GM19239 (cell line): ENCODE data around the gene SDHA.
"Not testable (repeated sequence)": the region's sequence is repeated elsewhere in the genome, so short reads cannot be mapped to it uniquely, and the experiment has no call there.

Experiments
- DNase-seq: peaks from one replicate; pipeline ENCODE4 v3.0.0; 2011; ENCODE audit warnings: low spot score; ENCODE audit not compliant: insufficient read length
- FAIRE-seq: peaks from 2 replicates; lab custom pipeline; 2011; peaks lifted over from hg19 to GRCh38; lab: Jason Lieb, UNC

SDHA gene

DNA sequence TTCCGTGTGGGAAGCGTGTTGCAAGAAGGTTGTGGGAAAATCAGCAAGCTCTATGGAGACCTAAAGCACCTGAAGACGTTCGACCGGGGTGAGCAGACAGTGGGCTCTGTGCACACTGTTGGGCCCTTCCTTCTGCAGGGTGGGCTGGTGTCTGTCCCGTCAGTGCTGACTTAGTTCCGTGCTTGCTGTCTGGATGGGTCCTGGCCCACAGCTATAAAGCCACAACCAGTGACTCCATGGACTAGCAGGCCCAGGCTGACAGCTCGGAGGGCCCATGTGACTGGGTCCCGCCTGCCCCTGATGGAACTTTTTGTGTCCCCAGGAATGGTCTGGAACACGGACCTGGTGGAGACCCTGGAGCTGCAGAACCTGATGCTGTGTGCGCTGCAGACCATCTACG, 32.9 kb downstream of the SDHA start:
- DNase-seq, FAIRE-seq: not testable (repeated sequence)

DNA sequence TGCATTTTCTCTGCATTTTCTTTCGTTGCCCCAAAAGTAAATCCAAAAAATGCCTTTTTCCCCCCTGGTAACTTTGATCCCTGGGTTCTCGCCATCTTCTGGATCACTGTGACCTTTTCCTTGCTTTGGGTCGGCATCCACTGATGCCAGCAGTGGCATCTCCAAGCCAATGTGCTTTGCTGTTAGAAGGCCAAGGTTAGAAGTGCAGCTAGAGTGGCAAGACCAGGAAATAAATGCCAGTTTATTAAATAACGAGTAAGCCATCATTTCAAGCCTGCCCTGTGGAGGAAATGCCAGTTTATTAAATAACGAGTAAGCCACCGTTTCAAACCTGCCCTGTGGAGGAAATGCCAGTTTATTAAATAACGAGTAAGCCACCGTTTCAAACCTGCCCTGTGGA, 33.4 kb downstream of the SDHA start:
- not testable (repeated sequence) for DNase-seq, FAIRE-seq

DNA sequence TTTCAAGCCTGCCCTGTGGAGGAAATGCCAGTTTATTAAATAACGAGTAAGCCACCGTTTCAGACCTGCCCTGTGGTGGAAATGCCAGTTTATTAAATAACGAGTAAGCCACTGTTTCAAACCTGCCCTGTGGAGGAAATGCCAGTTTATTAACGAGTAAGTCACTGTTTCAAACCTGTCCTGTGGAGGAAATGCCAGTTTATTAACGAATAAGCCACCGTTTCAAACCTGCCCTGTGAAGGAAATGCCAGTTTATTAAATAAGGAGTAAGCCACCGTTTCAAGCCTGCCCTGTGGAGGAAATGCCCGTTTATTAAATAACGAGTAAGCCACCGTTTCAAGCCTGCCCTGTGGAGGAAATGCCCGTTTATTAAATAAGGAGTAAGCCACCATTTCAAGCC, 33.9 kb downstream of the SDHA start:
- DNase-seq, FAIRE-seq: not testable (repeated sequence)

DNA sequence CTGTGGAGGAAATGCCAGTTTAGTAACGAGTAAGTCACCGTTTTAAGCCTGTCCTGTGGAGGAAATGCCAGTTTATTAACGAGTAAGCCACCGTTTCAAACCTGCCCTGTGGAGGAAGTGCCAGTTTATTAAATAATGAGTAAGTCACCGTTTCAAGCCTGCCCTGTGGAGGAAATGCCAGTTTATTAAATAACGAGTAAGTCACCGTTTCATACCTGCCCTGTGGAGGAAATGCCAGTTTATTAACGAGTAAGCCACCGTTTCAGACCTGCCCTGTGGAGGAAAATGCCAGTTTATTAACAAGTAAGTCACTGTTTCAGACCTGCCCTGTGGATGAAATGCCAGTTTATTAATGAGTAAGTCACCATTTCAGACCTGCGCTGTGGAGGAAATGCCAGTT, 34.4 kb downstream of the SDHA start:
- no peak for DNase-seq
- FAIRE-seq, result no peak

DNA sequence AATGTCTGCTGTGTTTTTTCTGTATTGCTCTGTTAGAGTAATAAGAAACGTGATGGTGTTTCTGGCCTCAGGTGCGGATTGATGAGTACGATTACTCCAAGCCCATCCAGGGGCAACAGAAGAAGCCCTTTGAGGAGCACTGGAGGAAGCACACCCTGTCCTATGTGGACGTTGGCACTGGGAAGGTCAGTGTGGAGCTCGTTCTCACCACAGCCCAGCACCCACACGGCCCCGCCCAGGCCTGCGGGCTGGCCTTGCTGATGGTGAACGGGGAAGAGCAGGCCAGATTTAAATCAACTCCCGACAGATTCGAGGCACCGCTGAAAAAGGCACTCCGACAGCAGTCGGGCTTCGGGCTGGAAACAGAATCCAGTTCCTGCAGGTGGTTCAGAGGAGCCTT, 36.2 kb downstream of the SDHA start:
- FAIRE-seq, DNase-seq: not testable (repeated sequence)

DNA sequence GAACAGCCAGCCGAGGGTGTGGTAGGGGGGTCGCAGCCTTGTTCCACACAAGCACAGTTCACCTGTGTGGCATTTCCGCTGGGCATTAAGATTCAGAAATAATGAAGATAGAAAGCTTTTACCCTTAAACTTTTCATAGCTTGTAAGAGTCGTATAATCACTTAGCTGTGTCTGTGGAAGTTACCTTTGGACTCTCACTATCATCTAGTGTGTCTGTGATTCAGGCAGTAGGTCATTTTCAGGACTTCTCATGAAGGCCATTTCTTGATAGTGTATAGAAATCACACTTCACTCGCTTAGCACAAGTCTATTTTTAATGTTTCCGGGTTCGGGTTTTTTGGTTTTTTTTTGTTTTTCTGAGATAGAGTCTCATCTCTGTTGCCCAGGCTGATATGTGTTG, 37.0 kb downstream of the SDHA start:
- DNase-seq, result not testable (repeated sequence)

DNA sequence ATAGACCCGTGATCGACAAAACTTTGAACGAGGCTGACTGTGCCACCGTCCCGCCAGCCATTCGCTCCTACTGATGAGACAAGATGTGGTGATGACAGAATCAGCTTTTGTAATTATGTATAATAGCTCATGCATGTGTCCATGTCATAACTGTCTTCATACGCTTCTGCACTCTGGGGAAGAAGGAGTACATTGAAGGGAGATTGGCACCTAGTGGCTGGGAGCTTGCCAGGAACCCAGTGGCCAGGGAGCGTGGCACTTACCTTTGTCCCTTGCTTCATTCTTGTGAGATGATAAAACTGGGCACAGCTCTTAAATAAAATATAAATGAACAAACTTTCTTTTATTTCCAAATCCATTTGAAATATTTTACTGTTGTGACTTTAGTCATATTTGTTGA, 38.2 kb downstream of the SDHA start:
- not testable (repeated sequence) for DNase-seq, FAIRE-seq

More for the DNA sequence above, 37.0 kb downstream of the SDHA start:
- not testable (repeated sequence) for FAIRE-seq

DNA sequence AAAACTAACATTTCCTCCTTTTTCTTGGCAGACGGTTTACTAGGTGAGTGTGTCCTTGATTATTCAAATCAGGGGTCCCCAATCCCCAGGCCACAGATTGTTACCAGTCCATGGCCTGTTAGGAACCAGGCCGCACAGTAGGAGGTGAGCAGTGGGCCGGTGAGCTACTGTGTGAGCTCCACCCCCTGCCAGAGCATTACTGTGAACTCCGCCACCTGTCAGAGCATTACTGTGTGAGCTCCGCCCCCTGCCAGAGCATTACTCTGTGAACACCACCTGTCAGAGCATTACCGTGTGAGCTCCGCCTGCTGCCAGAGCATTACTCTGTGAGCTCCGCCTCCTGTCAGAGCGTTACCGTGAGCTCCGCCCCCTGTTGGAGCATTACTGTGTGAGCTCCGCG, 39.0 kb downstream of the SDHA start:
- DNase-seq (no peak), FAIRE-seq (no peak)

DNA sequence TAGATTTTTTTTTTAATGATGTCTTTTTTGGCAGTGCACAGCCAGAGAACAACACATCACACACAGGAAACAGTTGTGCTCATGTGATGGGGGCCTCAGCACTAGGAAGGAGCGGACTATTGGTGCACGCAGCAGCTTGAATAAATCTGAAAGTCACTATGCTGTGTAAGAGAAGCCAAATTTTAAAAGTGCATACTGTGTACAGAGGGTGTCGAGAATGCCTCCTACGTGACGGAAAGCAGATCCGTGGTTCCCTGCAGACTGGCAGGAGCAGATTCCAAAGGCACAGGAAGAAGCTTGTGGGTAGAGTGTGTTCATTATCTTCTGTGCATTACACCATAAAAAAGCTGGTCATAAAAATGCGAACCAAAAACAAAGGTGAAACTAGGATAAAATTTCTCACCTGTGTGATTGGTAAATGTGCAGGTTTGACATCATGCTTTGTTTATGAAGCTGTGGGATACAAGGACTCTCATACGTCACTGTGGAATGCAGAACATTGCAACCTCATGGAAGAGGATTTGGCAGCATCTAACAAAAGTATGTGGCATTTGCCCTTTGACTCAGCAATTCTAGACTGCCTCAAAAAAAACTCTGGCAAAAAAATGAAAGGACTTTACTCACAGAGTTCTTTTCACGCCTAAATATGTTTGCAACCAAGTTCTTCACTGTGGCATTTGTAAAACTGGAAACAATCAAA, 45.3 kb downstream of the SDHA start:
- not testable (repeated sequence) for FAIRE-seq

DNA sequence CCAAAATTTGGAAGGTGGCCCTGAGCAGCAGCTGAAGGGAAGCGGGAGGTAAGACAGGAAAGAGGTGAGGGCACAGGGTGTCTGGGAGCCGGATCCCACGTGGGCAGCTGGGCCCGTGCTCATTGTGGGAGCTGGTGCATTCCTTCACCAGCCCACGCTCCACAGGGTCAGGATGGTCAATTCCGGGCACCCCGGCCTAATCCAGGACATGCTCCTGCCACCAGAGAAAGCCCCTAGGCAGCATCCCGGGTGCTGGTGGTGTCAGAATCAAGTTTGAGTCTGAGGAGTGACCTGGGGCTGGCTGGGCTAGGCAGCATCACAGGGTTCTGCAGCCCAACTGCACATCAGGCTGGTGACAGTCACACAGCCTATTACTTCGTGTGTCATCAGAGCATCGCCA, 46.2 kb downstream of the SDHA start:
- no peak for FAIRE-seq
- no peak for DNase-seq

More for the DNA sequence above, 45.3 kb downstream of the SDHA start:
- DNase-seq, result not testable (repeated sequence)

DNA sequence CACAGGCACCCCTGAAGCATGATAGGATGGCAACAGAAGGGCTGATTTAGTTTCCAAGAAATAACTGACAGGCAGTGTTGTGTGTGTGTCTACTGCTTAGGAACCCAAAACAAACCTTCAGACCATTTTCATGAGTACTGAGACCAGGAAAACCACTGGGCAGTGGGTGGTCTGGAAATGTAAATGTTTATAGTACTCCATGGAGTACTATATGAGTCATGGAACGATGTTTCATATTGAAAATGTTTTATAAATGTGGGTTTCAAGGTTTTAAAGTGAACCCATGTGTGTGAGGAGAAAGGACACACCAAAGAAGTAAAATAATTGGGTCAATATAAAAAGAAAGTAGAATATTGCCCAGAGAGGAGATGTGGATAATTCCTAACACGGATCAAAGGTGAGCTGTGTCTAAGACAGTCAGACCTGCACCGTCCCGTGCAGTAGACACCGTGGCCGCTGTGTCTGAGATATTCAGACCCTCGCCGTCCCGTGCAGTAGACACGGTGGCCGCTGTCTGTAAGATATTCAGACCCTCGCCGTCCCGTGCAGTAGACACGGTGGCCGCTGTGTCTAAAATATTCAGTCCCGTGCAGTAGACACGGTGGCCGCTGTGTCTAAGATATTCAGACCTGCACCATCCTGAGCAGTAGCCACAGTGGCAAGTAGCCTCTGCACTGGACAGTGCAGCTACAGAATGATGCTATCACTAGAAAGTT, 48.3 kb downstream of the SDHA start:
- not testable (repeated sequence) for DNase-seq, FAIRE-seq

DNA sequence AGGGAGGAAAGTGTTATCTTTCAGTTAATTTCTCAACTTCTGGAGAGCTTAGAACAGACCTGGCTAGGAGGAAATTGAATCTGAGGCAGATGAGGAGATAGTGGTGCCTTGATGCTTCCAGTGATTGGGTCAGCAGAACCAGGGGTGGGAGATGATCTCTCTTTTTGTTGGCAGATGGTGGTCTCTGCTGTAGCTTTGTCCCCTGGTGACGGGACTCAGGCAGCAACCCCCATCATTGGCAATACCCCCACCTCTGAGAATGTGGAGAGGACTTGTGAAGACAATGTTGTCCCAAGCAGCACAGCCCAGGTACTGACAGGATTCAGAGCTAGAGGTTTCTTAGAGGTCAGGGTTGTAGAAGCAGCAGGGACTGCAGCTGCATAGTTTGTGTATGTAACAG, 49.6 kb downstream of the SDHA start:
- DNase-seq (no peak), FAIRE-seq (no peak)

DNA sequence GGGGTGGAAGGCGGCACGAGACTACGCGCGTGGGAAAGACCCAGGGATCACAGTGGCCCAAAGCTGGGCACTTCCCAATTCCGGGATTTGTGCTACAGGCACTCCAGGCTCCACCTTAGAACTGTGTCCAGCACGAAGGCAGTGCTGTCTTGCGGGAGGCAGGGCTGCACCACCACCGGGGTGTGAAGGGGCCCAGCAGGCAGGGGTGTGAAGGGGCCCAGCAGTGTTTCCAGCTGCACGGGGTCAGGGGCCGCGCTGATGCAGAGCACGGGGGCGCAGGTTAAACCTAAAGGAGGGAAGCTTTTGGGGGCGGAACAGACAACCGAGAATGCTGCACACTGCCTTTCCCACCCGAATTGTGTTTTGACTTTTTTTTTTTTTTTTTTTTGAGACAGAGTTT, 52.2 kb downstream of the SDHA start:
- FAIRE-seq, result no peak

DNA sequence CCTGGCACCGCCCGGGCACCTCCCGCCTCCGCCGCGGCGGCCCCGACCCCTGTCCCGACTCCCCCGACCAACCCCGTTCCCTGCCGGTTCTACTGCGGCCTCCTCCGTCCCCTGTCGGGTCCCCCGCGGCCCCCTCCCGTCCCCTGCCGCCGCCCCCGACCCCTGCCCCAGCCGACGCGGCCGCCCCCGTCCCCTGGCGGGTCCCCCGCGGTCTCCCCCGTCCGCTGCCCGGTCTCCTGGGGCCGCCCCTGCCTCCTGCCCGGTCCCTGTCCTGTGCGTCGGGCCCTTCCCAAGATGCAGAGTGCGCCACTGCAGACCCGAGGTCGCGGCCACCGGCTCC, 53.7 kb downstream of the SDHA start:
- FAIRE-seq, DNase-seq: not testable (repeated sequence)

More for the DNA sequence above, 52.2 kb downstream of the SDHA start:
- DNase-seq, result no peak

DNA sequence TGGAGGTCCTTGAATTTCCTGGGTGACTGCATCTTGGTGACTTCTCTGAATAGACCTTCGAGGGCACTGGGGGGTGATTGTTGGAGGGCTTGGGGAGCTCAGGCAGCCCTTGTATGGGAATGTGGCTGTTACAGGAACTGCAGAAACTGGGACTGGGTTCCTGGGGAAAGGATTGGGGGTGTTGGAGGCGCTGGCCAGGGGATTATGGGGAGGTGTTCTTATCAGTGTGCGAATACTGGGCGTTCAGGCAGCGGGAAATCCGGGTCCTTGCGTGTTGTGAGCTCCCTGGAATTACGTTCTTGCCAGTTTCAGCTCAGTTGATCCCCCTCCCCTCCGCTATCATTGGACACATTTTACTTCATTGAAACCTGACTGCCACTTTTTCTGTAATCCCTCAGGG, 55.0 kb downstream of the SDHA start:
- not testable (repeated sequence) for DNase-seq, FAIRE-seq

DNA sequence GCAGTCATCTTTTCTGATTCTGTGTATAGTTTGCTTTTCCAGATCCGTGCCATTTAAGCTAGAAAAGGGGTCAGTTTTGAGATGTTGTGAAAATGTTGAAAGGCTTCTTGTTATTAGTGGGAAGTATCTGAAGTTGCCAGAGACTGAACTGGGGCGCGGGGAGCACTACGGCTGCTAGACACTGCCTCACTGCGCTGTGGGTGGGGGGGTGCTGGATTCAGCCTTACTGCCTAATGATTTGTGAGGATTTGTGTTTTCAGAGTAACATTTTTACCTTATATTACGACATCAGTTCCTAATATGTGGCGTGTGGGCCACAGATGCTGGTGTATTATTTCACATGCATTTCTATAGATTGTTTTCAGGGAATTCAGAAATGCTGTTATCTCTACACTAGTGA, 55.4 kb downstream of the SDHA start:
- DNase-seq, FAIRE-seq: not testable (repeated sequence)

DNA sequence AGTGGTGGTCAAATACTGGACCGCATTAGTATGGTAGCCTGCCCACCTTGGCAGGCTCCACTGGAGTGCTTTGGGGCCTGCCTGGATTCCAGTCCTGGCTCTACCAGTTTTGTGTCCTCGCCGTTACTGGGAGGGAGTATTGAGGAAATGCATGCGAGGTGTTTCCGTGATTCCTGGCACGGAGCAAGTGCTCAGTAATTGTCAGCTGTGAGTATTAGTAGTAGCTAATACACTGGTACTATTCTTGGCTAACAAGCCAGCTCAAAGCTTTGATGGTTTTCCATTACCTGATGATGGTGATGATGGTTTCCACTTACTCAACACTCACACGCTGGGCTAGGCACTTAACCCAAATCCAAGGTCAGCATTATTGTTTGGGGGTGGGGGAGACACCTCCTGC, 56.2 kb downstream of the SDHA start:
- FAIRE-seq, DNase-seq: not testable (repeated sequence)

DNA sequence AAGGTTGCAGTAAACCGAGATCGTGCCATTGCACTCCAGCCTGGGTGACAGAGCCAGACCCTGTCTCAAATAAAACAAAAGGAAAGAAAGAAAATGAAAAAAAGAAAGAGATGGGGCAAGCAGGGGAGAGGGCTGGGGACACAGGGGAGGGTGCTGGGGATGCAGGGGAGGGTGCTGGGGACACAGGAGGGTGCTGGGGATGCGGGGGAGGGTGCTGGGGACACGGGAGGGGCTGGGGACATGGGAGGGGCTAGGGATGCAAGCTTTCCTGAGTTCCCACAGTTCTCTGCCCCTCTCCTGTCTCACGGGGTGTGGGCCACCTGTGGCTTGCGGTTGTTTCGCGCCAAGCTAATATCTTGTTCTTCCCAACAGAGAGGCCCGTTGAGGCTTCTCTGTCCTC, 60.5 kb downstream of the SDHA start:
- DNase-seq (no peak), FAIRE-seq (no peak)

DNA sequence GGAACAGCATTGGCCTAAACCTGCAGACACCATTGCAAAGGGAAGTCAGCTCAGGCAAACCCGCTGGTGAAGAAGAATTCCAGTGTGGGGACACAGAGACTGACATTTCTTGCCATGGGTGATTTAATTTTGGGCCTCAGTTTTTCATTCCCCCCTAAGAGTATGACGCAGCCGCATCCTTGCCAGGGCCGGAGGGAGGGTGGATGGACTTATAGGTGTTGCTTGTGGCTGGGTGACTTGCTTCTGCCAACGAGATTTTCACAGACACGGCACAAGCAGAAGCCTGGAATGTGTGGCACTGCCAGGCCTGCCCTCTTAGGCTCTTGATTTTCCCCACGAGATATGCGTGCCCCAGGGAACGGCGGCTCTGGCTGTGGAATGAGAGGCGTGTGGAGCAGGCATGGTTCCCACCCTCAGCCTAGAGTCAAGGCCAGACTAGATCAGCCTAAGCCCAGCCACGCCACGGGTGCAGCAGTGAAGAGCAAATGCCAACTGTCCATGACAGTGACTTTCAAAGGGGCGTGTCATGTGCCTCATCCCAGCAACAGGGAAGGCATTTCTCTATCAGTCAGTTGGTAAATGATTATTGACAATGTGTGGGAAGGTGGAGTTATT, 61.0 kb downstream of the SDHA start:
- not testable (repeated sequence) for FAIRE-seq, DNase-seq

DNA sequence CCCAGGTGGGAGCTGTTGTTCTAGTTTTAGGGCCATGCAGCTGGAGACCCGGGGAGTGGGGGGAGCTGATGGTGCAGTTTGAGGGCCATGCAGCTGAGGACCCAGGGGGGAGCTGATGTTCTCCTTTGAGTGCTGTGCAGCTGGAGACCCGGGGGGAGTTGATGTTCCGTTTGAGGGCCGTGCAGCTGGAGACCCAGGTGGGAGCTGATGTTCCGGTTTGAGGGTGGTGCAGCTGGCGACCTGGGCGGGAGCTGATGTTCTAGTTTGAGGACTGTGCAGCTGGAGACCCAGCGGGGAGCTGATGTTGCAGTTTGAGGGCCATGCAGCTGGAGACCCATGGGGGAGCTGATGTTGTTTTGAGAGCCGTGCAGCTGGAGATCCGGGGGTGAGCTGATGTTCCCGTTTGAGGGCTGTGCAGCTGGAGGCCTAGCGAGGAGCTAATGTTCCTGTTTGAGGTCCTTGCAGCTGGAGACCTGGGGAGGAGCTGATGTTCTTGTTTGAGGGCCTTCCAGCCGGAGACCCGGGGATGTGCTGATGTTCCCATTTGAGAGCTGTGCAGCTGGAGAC, 68.0 kb downstream of the SDHA start:
- FAIRE-seq (no peak), DNase-seq (no peak)

DNA sequence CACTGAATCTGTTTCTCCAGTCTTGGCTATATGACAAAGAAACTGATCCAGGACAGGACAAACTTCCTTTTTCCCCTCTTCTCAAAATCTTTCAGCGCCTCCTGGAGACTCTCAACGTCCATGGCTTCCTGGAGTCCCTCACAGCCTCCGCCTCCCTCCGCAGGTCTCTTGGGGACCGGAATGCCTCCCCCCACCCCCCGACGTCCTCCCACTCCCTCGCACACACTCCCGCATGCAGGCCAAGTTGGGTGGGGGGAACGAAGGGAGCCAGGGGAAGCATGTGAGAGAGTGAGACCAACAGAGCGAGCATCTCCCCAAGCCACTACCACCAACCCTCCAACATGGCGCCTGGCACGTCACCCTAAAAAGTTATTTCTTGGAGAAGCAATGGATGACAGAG, 72.1 kb downstream of the SDHA start:
- FAIRE-seq, DNase-seq: not testable (repeated sequence)
